ENCODE results near the gene SBNO2.

SBNO2 gene

DNA sequence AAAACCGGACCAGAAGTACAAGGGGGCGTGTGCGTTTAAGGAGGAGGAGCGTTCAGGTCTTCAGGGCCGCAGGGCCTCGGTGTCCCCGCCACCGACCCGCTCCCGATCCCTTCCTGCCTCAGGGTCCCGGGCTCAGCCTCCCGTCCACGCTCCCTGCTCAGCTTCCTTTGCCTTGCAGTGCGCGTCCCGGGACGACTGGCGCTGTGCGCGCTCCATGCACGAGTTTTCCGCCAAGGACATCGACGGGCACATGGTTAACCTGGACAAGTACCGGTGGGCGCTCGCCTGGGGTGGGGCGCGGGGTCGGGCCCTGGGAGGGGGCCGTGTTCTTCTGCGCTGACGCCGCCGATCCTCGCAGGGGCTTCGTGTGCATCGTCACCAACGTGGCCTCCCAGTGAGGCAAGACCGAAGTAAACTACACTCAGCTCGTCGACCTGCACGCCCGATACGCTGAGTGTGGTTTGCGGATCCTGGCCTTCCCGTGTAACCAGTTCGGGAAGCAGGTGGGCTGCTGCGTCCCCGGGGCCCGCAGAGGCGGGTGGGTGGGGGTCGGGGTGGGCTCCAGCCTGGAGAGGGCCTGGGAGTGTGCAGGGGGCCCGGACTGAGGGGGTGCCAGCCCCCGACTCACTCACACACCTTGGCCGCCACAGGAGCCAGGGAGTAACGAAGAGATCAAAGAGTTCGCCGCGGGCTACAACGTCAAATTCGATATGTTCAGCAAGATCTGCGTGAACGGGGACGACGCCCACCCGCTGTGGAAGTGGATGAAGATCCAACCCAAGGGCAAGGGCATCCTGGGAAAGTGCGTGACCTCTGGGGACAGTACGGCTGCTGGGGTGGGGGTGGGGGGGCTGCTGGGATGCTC is 68.8 kb downstream of the SBNO2 start:
- DNase-seq (ENCODE audit: low spot score): no peak

GRCh38 chr19:1104311-1105007 is 69.6 kb downstream of the SBNO2 start:
- DNase-seq (ENCODE audit: low spot score): peak; percentile 59

- peak; percentile 99 for DNase-seq (ENCODE audit: low spot score)
These were observed 70.3 kb downstream of the SBNO2 start, which contains the start of gene GPX4 for GRCh38 chr19:1103708-1104310. Gene GPX4 (plus strand): TSS chr19:1103994. CDS start chr19:1104044, 50 bp downstream.

- no peak for DNase-seq (ENCODE audit: low spot score)
These were observed 70.8 kb downstream of the SBNO2 start for GRCh38 chr19:1103132-1103707.

DNA sequence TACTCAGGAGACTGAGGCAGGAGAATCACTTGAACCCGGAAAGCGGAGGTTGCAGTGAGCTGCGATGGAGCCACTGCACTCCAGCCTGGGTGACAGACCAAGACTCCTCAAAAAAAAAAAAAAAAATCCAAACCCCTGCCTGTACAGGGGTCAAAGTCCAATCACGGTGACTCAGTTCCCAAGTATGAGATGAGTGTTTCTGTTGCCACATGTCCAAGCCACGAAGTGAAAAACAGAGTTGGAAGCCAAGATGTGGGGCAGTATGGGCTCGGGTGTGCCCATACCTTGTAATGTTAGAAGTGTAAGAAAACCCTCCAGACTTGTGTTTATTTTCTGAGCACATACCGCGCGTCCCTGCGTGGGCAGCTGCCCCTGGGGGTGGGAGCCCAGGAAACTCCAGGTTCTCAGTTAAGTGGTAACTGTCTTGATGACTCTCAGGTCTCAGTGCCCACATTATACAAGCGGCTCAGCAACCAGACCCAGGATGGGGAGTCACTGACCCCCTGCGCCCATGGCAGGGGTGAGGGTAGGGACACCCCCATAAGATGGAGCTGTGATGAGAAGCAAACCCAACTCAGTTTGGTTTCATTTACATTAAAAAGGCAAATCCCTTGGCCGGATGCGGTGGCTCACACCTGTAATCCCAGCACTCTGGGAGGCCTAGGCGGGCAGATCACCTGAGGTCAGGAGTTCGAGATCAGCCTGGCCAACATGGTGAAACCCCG is 71.5 kb downstream of the SBNO2 start:
- no peak for DNase-seq (ENCODE audit: low spot score)

- DNase-seq (ENCODE audit: low spot score): no peak
These were observed 72.8 kb downstream of the SBNO2 start for GRCh38 chr19:1101337-1101698.

DNA sequence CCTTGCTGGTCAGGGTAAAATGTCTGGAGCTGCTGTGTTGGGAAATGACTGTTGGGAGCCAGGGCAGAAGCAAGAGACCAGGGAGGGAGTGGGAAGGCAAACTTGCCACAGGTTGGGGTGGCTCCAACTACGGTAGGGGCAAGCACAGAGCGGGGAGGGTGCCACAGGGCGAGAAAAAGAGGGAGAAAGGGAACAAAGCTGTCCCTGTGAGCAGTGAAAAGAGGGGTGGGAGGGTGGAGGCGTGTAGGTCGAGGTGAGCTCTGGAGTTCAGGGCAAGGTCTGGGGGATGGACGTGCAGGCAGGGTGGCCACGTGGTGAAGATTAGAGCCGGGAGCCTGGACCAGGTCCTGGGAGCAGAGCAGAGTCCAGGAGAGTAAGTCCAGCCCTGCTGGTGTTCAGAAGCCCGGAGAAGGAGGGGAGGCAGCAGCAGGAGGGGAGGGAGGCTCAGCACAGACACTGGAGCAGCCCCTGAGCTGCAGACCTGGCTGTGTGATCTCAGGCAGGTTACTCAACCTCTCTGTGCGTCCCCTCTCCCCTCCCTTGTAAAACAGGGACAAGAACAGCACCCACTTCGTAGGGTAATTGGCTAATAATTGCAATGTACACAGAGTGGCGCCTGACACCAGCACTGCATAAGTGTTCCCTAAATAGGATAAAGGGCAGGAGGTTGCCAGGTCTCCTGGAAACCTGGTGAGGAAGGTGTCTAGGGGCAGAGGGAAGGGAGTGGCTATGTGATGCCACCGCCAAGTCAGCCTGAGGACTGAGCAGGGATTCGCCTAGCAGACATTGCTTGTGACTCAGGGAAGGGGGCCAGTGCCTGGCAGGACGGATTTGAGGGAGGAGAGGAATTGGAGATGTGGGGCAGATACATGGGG is 75.7 kb downstream of the SBNO2 start:
- DNase-seq (ENCODE audit: low spot score): no peak

DNA sequence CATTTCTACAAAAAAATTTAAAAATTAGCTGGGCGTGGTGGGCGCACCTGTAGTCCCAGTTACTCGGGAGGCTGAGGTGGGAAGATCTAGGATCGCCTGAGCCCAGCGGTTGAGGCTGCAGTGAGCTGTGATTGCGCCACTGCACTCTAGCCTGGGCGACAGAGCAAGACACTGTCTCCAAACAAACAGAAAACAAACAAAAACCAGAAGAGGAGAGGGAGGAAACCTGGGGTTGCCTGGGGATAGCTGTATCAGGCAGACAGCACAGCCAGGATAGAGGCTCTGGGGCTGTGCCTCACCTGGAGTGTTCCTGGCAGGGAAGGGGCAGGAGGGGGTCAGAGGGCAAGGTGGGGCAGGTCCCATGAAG is 76.3 kb downstream of the SBNO2 start:
- no peak for DNase-seq (ENCODE audit: low spot score)

DNA sequence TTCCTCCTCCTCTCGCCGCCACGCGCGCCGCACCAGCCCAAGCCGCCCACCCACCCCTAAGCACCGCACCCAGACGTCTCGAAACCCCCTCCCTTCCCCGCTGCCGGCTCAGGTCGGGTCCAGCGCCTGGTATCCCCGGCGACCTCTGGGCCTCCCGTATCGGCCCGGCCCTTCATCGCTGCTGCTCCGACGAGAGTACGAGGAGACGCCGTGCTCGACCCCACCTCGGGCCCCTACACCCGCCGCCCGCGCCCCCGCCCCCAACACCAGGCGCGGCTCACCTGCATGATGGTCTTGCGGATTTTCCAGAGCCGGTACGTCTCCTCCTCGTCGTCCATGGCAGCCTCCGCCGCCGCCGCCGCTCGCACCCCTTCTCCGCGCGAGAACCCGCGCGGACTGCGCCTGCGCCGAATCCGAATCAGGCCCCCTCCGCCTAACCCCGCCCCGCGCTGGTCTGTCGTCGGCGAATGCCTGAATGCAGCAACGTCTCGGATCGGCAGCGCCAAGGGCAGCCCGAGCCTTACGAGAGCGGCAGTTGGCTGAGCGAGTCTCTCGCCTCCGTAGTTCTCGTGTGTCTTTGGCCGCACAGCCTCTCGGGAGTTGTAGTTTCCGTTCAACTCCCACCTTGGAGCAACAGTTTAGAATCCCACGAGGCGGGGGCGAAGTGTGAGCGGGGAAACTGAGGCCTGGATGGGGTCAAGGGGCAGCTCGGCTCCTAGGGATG is 78.9 kb downstream of the SBNO2 start, which contains the start of gene POLR2E:
Gene POLR2E (minus strand): TSS at position 398 of the 724 bp plus-strand sequence. CDS start 60 bp downstream, at position 338.
- peak; percentile 98 for DNase-seq (ENCODE audit: low spot score)

DNA sequence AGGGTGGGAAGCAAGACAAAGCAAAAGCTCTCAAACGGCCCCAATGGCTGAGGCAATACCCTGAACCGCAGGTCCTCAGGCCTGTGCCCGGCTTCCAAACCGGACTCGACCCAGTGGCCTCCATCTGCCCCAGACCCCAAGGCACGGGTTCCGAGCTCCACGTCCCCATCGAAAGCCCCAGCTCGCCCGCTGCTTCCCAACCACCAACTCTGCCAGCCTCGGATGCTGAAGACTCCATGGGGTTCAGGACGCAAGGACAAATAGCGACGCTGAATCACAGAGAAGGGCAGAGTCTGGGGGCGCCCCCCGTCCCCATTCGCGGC is 79.5 kb downstream of the SBNO2 start:
- DNase-seq (ENCODE audit: low spot score): no peak

GRCh38 chr19:1093811-1094553 is 80.1 kb downstream of the SBNO2 start:
- DNase-seq (ENCODE audit: low spot score): no peak

DNA sequence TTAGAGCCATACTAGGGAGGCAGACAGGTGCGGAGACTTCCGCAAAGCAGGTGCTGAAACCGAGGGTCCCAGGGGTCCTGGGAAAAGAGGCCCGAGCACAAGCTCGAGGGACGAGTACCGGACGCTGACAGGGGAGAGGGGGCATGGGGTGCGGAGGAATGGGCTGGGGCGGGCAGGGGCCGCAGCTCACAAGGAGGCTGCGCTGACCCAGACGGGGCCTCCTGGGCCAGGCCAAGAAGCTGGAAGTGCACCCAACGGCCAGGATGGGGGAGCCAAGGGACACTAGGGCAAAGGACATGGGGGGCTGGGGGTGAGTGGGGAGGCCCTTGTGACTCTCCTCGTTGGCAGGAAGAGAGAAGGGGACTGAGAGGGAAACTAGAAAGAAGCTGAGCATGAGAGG is 80.7 kb downstream of the SBNO2 start:
- no peak for DNase-seq (ENCODE audit: low spot score)

- no peak for DNase-seq (ENCODE audit: low spot score)
These were observed 82.4 kb downstream of the SBNO2 start for GRCh38 chr19:1091544-1092175.

DNA sequence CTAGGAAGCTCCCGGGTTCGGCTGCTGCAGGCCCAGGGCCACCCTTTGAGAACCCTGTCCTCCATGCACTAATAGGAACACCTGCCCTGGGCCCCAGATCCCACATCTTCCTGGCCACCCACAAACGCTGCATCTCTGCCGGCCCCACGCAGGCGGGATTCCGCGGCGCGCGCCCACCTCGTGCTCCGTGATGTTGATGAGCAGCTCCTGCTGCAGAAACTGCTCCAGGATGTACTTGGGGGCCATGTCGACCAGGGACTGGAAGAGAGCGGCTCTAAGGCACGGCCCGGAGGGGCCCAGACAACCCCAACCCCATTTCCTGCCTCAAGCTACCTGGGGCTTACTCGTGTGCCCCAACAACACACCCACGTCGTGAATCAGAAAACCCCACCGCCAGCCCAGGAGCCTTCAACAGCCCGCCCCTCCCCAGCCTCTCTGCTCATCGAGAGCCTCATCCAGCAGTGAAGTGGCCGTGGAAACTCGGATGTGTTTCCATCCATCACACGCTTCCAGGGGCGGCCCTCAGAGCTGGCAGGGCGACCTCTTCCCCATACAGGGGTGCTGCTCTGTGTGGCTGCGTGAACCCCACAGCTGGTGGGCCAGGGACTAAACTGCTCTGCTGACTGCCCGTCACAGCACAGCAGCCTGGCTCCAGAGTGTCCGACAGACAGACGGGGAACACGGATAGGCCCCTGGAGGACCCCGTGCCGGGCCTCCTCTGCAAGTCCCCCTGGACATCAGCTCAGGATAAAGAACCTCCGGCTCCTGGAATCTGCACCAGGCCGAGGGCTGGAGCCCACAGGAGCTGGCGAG is 83.1 kb downstream of the SBNO2 start:
- DNase-seq (ENCODE audit: low spot score): no peak

GRCh38 chr19:1089891-1090290 is 84.2 kb downstream of the SBNO2 start:
- peak; percentile 57 for DNase-seq (ENCODE audit: low spot score)

GRCh38 chr19:1089126-1089771 is 84.8 kb downstream of the SBNO2 start:
- DNase-seq (ENCODE audit: low spot score): no peak

- no peak for DNase-seq (ENCODE audit: low spot score)
These were observed 85.6 kb downstream of the SBNO2 start for GRCh38 chr19:1088416-1089010.

Measured in CD4-positive, alpha-beta T cell treated with Interleukin-15 for 4 hours (primary cell).